ENCODE results near the gene MARCKS.

DNA sequence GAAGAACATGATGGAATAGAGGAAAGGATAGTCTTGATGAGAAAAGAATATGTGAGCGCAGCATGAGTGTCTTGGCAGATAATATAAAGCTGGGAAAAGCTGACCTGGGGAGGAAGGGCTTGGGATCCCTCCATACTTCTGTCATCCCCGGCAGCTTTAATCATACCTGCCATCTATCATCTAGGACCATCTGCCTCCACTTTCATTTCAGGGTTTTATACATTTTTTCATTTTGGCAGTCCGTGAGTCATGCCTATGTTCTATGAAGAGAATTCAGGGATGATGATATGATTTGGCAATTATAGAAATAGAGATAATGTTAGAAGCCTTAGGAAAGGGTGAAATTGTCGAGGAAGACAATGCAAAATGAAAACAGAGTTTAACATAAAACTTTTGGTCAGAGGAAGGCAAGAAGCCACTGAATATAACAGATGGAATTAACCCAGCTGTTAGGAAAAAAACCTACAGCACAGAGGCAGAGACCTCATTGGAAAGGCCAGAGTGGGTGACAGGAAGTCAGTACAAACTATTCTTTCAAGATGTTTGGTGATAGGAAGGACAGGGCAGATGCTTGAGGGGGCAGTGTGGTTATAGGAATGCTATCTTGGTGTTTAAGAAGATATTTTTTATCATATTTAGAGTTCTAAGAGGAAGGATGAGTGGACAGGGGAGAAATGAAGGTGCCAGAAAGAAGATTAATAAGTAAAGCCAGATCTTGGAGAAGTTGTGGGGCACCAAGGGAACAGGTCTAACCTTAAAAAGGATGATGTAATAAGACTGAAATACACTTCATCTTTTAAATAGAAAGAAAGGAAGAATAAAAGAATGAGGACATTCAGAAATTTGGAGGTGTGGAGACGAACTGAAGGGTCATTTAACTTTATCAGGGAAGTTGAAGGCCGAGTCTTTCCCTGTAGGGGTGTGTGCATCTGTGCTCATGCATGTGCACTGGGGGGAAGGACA lies 37.8 kb downstream of the MARCKS start:
- TF ChIP-seq, protein P1, sequence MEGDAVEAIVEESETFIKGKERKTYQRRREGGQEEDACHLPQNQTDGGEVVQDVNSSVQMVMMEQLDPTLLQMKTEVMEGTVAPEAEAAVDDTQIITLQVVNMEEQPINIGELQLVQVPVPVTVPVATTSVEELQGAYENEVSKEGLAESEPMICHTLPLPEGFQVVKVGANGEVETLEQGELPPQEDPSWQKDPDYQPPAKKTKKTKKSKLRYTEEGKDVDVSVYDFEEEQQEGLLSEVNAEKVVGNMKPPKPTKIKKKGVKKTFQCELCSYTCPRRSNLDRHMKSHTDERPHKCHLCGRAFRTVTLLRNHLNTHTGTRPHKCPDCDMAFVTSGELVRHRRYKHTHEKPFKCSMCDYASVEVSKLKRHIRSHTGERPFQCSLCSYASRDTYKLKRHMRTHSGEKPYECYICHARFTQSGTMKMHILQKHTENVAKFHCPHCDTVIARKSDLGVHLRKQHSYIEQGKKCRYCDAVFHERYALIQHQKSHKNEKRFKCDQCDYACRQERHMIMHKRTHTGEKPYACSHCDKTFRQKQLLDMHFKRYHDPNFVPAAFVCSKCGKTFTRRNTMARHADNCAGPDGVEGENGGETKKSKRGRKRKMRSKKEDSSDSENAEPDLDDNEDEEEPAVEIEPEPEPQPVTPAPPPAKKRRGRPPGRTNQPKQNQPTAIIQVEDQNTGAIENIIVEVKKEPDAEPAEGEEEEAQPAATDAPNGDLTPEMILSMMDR (IDR thresholded peaks at IDR 0.05; ENCODE audit: low read depth, low read length, poor library complexity, severe bottlenecking): no peak
- no peak for TF ChIP-seq EZH2phosphoT487 (IDR thresholded peaks at IDR 0.05; ENCODE audit: borderline replicate concordance, low read length)

Measured in DOHH2 (cell line).